ENCODE results near the gene SARDH. TPM values are rescaled to one million over a fixed set of nuclear protein-coding genes. Genes with fewer than 3 reads are reported as not detected.

SARDH gene
- total RNA-seq, 1 experiment from 2014 or later, result not detected

- Mint-ChIP-seq H3K4me3 (ENCODE audit: low read depth, unreplicated experiment) (no peak overlapping the region), H3K27ac (ENCODE audit: unreplicated experiment) (no peak overlapping the region)
Measured at GRCh38 chr9:133758228-133758627, 20.1 kb upstream of the SARDH start.

GRCh38 chr9:133754688-133755227 is 16.6 kb upstream of the SARDH start:
- no peaks in the 10 kb centered on the region for H3K4me1 Mint-ChIP-seq (ENCODE audit: low read depth, unreplicated experiment)
- H3K27me3 Mint-ChIP-seq (ENCODE audit: unreplicated experiment), result peaks cover 11% of the 10 kb centered on the region
- no peak overlapping the region for H3K27ac Mint-ChIP-seq (ENCODE audit: unreplicated experiment)
- CTCF ChIA-PET, result no interaction called here
- peaks cover 5% of the 10 kb centered on the region for H3K36me3 Mint-ChIP-seq (ENCODE audit: insufficient read depth, unreplicated experiment)
- TF ChIP-seq CTCF (IDR thresholded peaks at IDR 0.05; ENCODE audit: unreplicated experiment), result no peak
- peaks cover 6% of the 10 kb centered on the region for H3K9me3 Mint-ChIP-seq (ENCODE audit: low read depth, unreplicated experiment)
- no TSS peak for BruUV-seq (replicated peaks)
- intact Hi-C loops (cut with micrococcal nuclease; ENCODE audit: unreplicated experiment), result no loop called here
- DNase-seq, result no peak
- no peak overlapping the region for H3K4me3 Mint-ChIP-seq (ENCODE audit: low read depth, unreplicated experiment)

More at GRCh38 chr9:133758228-133758627, 20.1 kb upstream of the SARDH start:
- no peak for DNase-seq
- H3K36me3 Mint-ChIP-seq (ENCODE audit: insufficient read depth, unreplicated experiment), result peaks cover 12% of the 10 kb centered on the region
- peaks cover 3% of the 10 kb centered on the region for H3K9me3 Mint-ChIP-seq (ENCODE audit: low read depth, unreplicated experiment)
- no TSS peak for BruUV-seq (replicated peaks)
- TF ChIP-seq CTCF (IDR thresholded peaks at IDR 0.05; ENCODE audit: unreplicated experiment), result no peak
- intact Hi-C loops (cut with micrococcal nuclease; ENCODE audit: unreplicated experiment), result no loop called here
- CTCF ChIA-PET, result no interaction called here
- H3K27me3 Mint-ChIP-seq (ENCODE audit: unreplicated experiment), result no peaks in the 10 kb centered on the region
- H3K4me1 Mint-ChIP-seq (ENCODE audit: low read depth, unreplicated experiment), result no peaks in the 10 kb centered on the region

- peaks cover 5% of the 10 kb centered on the region for H3K36me3 Mint-ChIP-seq (ENCODE audit: insufficient read depth, unreplicated experiment)
- BruUV-seq (replicated peaks), result no TSS peak
- DNase-seq, result no peak
- peaks cover 6% of the 10 kb centered on the region for H3K9me3 Mint-ChIP-seq (ENCODE audit: low read depth, unreplicated experiment)
- intact Hi-C loops (cut with micrococcal nuclease; ENCODE audit: unreplicated experiment), result no loop called here
- no peak for TF ChIP-seq CTCF (IDR thresholded peaks at IDR 0.05; ENCODE audit: unreplicated experiment)
- H3K4me1 Mint-ChIP-seq (ENCODE audit: low read depth, unreplicated experiment), result no peaks in the 10 kb centered on the region
- H3K27ac Mint-ChIP-seq (ENCODE audit: unreplicated experiment), result no peak overlapping the region
- peaks cover 17% of the 10 kb centered on the region for H3K27me3 Mint-ChIP-seq (ENCODE audit: unreplicated experiment)
- CTCF ChIA-PET, result no interaction called here
- H3K4me3 Mint-ChIP-seq (ENCODE audit: low read depth, unreplicated experiment), result no peak overlapping the region
Measured at GRCh38 chr9:133754187-133754586, 16.0 kb upstream of the SARDH start.

GRCh38 chr9:133752739-133753446 is 14.7 kb upstream of the SARDH start:
- no TSS peak for BruUV-seq (replicated peaks)
- CTCF ChIA-PET, result interaction anchor here (0.6 kb wide), 1 partner anchor 13 kb away, joined by 3 read pairs; no protein-coding TSS in a partner anchor
- Mint-ChIP-seq H3K27ac (ENCODE audit: unreplicated experiment) (no peak overlapping the region), H3K4me3 (ENCODE audit: low read depth, unreplicated experiment) (no peak overlapping the region), H3K27me3 (ENCODE audit: unreplicated experiment) (peaks cover 30% of the 10 kb centered on the region), H3K36me3 (ENCODE audit: insufficient read depth, unreplicated experiment) (peaks cover 5% of the 10 kb centered on the region), H3K4me1 (ENCODE audit: low read depth, unreplicated experiment) (no peaks in the 10 kb centered on the region), H3K9me3 (ENCODE audit: low read depth, unreplicated experiment) (peaks cover 6% of the 10 kb centered on the region)
- intact Hi-C loops (cut with micrococcal nuclease; ENCODE audit: unreplicated experiment), result no loop called here
- DNase-seq, result no peak
- TF ChIP-seq CTCF (IDR thresholded peaks at IDR 0.05; ENCODE audit: unreplicated experiment), result no peak
